Measurements from ENCODE around the gene TOR4A. TPM values are rescaled to one million over a fixed set of nuclear protein-coding genes. Genes with fewer than 3 reads are reported as not detected.

Gene TOR4A
- total RNA-seq, 3 donors from 2014 or later, result 3.2 to 4.0 (median 3.6) TPM

GRCh38 chr9:137314561-137315560 is 37.3 kb downstream of the TOR4A start:
- Mint-ChIP-seq H3K4me3 (no peak overlapping the region), H3K9me3 (no peaks in the 10 kb centered on the region), H3K4me1 (ENCODE audit: low read depth) (no peaks in the 10 kb centered on the region), H3K27me3 (ENCODE audit: low read depth) (peaks cover 10% of the 10 kb centered on the region), H3K36me3 (ENCODE audit: insufficient read depth) (no peaks in the 10 kb centered on the region)
- DNase-seq, result no peak
- no peak for ATAC-seq

- Mint-ChIP-seq H3K36me3 (ENCODE audit: insufficient read depth) (no peaks in the 10 kb centered on the region), H3K9me3 (no peaks in the 10 kb centered on the region), H3K4me1 (ENCODE audit: low read depth) (peaks cover 2% of the 10 kb centered on the region), H3K4me3 (no peak overlapping the region), H3K27me3 (ENCODE audit: low read depth) (peaks cover 10% of the 10 kb centered on the region)
- DNase-seq (no peak), ATAC-seq (no peak)
Observed at GRCh38 chr9:137315581-137316011, 38.1 kb downstream of the TOR4A start.

GRCh38 chr9:137316012-137316981 is 38.8 kb downstream of the TOR4A start:
- peaks cover 10% of the 10 kb centered on the region for H3K27me3 Mint-ChIP-seq (ENCODE audit: low read depth)
- peaks cover 4% of the 10 kb centered on the region for H3K4me1 Mint-ChIP-seq (ENCODE audit: low read depth)
- ATAC-seq (peak; percentile 28 to 51), DNase-seq (peak; percentile 4)
- no peaks in the 10 kb centered on the region for H3K36me3 Mint-ChIP-seq (ENCODE audit: insufficient read depth)
- no peaks in the 10 kb centered on the region for H3K9me3 Mint-ChIP-seq
- H3K4me3 Mint-ChIP-seq, result no peak overlapping the region

- no peak for ATAC-seq
- DNase-seq, result peak; percentile 4
- Mint-ChIP-seq H3K9me3 (no peaks in the 10 kb centered on the region), H3K27me3 (ENCODE audit: low read depth) (peaks cover 10% of the 10 kb centered on the region), H3K4me1 (ENCODE audit: low read depth) (peaks cover 6% of the 10 kb centered on the region), H3K36me3 (ENCODE audit: insufficient read depth) (no peaks in the 10 kb centered on the region), H3K4me3 (no peak overlapping the region)
Observed at GRCh38 chr9:137317021-137317717, 39.6 kb downstream of the TOR4A start.

GRCh38 chr9:137317718-137318511 is 40.4 kb downstream of the TOR4A start:
- ATAC-seq (no peak), DNase-seq (no peak)
- peaks cover 10% of the 10 kb centered on the region for H3K27me3 Mint-ChIP-seq (ENCODE audit: low read depth)
- no peaks in the 10 kb centered on the region for H3K36me3 Mint-ChIP-seq (ENCODE audit: insufficient read depth)
- no peaks in the 10 kb centered on the region for H3K9me3 Mint-ChIP-seq
- peaks cover 6% of the 10 kb centered on the region for H3K4me1 Mint-ChIP-seq (ENCODE audit: low read depth)
- H3K4me3 Mint-ChIP-seq, result no peak overlapping the region

GRCh38 chr9:137318602-137319001 is 41.1 kb downstream of the TOR4A start:
- Mint-ChIP-seq H3K9me3 (no peaks in the 10 kb centered on the region), H3K4me3 (no peak overlapping the region), H3K36me3 (ENCODE audit: insufficient read depth) (no peaks in the 10 kb centered on the region), H3K27me3 (ENCODE audit: low read depth) (peaks cover 10% of the 10 kb centered on the region), H3K4me1 (ENCODE audit: low read depth) (peaks cover 6% of the 10 kb centered on the region)
- DNase-seq (no peak), ATAC-seq (no peak)

- Mint-ChIP-seq H3K27me3 (ENCODE audit: low read depth) (peaks cover 7% of the 10 kb centered on the region), H3K36me3 (ENCODE audit: insufficient read depth) (no peaks in the 10 kb centered on the region), H3K4me1 (ENCODE audit: low read depth) (peaks cover 6% of the 10 kb centered on the region), H3K4me3 (no peak overlapping the region), H3K9me3 (no peaks in the 10 kb centered on the region)
- DNase-seq (no peak), ATAC-seq (no peak)
Observed at GRCh38 chr9:137319011-137319738, 41.6 kb downstream of the TOR4A start.

GRCh38 chr9:137319739-137320551 is 42.4 kb downstream of the TOR4A start:
- no peak for ATAC-seq
- H3K36me3 Mint-ChIP-seq (ENCODE audit: insufficient read depth), result no peaks in the 10 kb centered on the region

GRCh38 chr9:137320555-137321384 is 43.2 kb downstream of the TOR4A start:
- no peak for DNase-seq
- Mint-ChIP-seq H3K4me3 (no peak overlapping the region), H3K9me3 (no peaks in the 10 kb centered on the region), H3K27me3 (ENCODE audit: low read depth) (peaks cover 14% of the 10 kb centered on the region), H3K4me1 (ENCODE audit: low read depth) (peaks cover 8% of the 10 kb centered on the region), H3K36me3 (ENCODE audit: insufficient read depth) (no peaks in the 10 kb centered on the region)
- peak; percentile 42 to 45 for ATAC-seq

More at GRCh38 chr9:137319739-137320551, 42.4 kb downstream of the TOR4A start:
- DNase-seq, result no peak
- no peaks in the 10 kb centered on the region for H3K9me3 Mint-ChIP-seq
- H3K4me1 Mint-ChIP-seq (ENCODE audit: low read depth), result peaks cover 6% of the 10 kb centered on the region
- H3K27me3 Mint-ChIP-seq (ENCODE audit: low read depth), result peaks cover 10% of the 10 kb centered on the region
- H3K4me3 Mint-ChIP-seq, result no peak overlapping the region

GRCh38 chr9:137321726-137322361 is 44.3 kb downstream of the TOR4A start:
- Mint-ChIP-seq H3K4me3 (no peak overlapping the region), H3K4me1 (ENCODE audit: low read depth) (peaks cover 15% of the 10 kb centered on the region), H3K36me3 (ENCODE audit: insufficient read depth) (no peaks in the 10 kb centered on the region), H3K9me3 (no peaks in the 10 kb centered on the region), H3K27me3 (ENCODE audit: low read depth) (peaks cover 20% of the 10 kb centered on the region)
- DNase-seq (no peak), ATAC-seq (no peak)

Data from activated T-cell treated with anti-CD3 and anti-CD28 coated beads, Interleukin-2, amount 50 U/mL, for 4 hours (primary cell).